Measurements from ENCODE around the gene MTMR4. TPM values are rescaled to one million over a fixed set of nuclear protein-coding genes. Genes with fewer than 3 reads are reported as not detected.

The MTMR4 gene
- total RNA-seq, 2 experiments from 2014 or later: 47.7 to 48.6 TPM

DNA sequence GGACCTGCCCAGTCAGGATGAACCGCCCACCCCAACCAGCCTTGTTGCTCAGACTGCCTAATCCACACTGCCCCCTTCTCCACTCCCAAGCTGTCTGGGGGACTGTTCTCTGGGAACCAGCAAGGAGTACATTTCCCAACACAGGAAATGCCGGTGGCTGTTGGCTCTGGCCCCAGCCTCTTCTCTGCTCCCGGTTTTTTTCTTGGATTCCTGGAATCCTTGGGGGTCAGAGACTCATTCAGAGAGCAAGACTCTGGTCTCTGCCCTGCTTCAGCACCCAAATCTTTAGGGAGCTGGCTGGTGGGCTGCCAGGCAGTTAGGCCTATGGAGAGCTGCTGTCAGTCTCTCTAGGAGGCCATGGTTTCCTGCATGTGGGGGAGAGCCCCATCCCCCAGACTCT, 10.8 kb upstream of the MTMR4 start:
- Mint-ChIP-seq H3K27ac (no peak overlapping the region), H3K4me3 (no peak overlapping the region), H3K4me1 (ENCODE audit: low read depth) (peaks cover 16% of the 10 kb centered on the region), H3K9me3 (ENCODE audit: insufficient read depth) (no peaks in the 10 kb centered on the region), H3K36me3 (ENCODE audit: low read depth) (no peaks in the 10 kb centered on the region), H3K27me3 (ENCODE audit: low read depth) (peaks cover 16% of the 10 kb centered on the region)
- no peak for ATAC-seq
- ChIA-PET POLR2A (interaction anchor here (6.7 kb wide), 1 partner anchor 106 kb away, joined by 46 read pairs; no protein-coding TSS in a partner anchor), CTCF (no interaction called here)
- DNase-seq: no peak

- ATAC-seq: no peak
- no peak for DNase-seq
- Mint-ChIP-seq H3K4me3 (no peak overlapping the region), H3K27ac (no peak overlapping the region), H3K36me3 (ENCODE audit: low read depth) (peaks cover 2% of the 10 kb centered on the region), H3K4me1 (ENCODE audit: low read depth) (peaks cover 25% of the 10 kb centered on the region), H3K9me3 (ENCODE audit: insufficient read depth) (no peaks in the 10 kb centered on the region), H3K27me3 (ENCODE audit: low read depth) (peaks cover 2% of the 10 kb centered on the region)
- POLR2A ChIA-PET: interaction anchor here (0.8 kb wide), 2 partner anchors 109 to 111 kb away, joined by 3 to 5 read pairs; no protein-coding TSS in a partner anchor
- CTCF ChIA-PET: interaction anchor here (1.2 kb wide), 1 partner anchor 484 kb away, joined by 4 read pairs; no protein-coding TSS in a partner anchor
Observed at GRCh38 chr17:58521680-58522079, 7.2 kb upstream of the MTMR4 start.

DNA sequence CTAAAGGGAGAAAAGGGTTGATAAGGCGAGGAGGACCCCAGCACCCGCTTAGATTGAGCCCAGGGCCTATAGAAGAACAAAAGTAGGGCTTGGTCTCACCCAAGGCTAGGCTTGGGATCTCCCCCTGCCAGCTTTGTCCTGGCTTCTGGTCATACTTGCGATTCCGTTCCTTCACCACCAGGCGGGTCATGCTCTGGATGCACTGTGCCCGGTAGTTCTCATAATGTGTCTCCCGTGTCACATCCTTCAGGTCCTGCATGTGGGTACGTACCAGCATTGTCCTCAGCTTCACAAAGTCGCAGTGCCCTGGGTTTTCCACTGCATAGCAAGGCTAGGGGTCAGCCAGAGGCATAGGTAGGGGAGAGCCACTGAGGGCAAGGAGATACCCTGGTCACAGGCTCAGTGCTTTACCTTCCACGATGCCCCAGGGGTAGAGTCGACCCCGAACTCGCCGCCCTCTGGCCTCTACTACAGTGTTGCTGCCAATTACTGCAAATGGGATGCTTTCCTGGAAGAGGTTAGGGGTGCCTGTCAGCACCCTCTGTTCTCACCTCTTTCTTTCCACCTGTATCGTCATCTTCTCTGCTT, 6.5 kb upstream of the MTMR4 start:
- Mint-ChIP-seq H3K9me3 (ENCODE audit: insufficient read depth) (no peaks in the 10 kb centered on the region), H3K27ac (no peak overlapping the region), H3K4me3 (no peak overlapping the region), H3K4me1 (ENCODE audit: low read depth) (peaks cover 29% of the 10 kb centered on the region), H3K27me3 (ENCODE audit: low read depth) (peaks cover 2% of the 10 kb centered on the region), H3K36me3 (ENCODE audit: low read depth) (peaks cover 2% of the 10 kb centered on the region)
- ATAC-seq (no peak), DNase-seq (peak; percentile 35)
- ChIA-PET CTCF (interaction anchor here (0.9 to 1.2 kb wide), 3 partner anchors 67 to 485 kb away, joined by 4 to 7 read pairs (median 5); no protein-coding TSS in a partner anchor), POLR2A (interaction anchor here (1.4 kb wide), 1 partner anchor 111 kb away, joined by 14 read pairs; no protein-coding TSS in a partner anchor)

DNA sequence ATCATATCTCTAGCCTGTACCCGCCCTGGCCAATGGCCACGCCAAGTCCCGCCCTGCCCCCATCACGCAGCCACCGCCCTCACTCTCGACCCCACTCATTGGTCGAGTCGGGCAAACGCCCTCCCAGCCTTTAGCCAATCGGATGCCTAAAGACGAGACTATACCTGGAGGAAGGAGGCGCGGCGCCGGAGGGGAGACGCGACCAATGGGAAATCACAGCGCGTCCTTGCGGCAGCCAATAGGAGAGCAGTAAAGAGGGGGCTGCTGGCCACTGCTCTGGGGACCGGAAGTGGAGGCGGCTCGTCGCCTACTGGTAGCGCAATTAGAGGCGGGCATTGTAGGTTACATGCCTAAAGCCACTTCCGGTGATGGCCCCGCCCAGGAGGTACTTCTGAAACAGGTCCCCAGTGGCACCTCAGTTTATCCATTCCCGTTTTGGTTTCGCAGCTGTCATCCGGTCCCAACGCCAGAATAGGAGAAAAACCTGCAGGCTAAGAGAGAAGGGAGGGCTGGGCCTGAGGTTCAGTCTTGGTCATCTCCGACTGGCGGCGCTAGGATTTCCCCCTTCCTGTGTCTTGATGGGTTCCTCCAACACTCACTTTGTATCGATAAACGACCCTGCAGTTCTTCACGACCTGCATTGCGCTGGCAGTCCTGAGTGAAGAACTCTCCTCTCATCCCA, 3.6 kb upstream of the MTMR4 start:
- POLR2A ChIA-PET: interaction anchor here (0.7 to 2.8 kb wide), 7 partner anchors 9 to 490 kb away, joined by 3 to 64 read pairs (median 3); partner anchors contain the start of genes RAD51C and TEX14

DNA sequence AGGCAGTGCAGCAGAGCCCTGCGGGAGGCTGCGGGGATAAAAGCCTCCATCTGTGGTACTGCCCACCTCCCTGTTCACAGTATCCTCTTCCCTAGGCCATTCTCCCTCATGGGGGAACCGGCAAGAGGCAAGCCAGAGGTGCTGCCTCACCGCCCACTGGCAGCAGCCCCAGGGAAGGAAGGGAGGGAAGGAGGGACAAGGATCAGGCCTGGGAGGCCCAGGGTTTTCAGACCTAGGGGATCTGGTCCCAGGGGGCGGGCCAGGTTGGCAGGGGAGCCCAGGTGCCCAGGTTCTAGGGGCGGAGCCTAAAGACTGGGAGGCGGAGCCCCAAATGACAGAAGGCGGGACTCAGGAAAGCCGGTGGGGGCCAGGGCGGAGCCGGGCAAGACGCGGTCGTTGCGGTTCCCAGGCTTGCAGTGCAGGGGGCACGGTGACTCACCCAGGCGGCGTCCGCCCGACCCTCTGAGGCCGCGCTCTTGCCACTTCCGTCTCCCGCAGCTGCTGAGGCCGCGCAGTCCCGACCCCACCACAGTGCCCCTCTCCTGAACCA, 3.0 kb upstream of the MTMR4 start:
- peak overlapping the region; percentile 89 for H3K4me3 Mint-ChIP-seq
- H3K36me3 Mint-ChIP-seq (ENCODE audit: low read depth): peaks cover 7% of the 10 kb centered on the region
- POLR2A ChIA-PET: interaction anchor here (0.7 to 2.8 kb wide), 4 partner anchors 114 to 350 kb away, joined by 3 to 64 read pairs (median 4); partner anchors contain the start of genes RAD51C and TEX14
- H3K4me1 Mint-ChIP-seq (ENCODE audit: low read depth): peaks cover 55% of the 10 kb centered on the region
- no peaks in the 10 kb centered on the region for H3K9me3 Mint-ChIP-seq (ENCODE audit: insufficient read depth)
- no peaks in the 10 kb centered on the region for H3K27me3 Mint-ChIP-seq (ENCODE audit: low read depth)
- DNase-seq (no peak), ATAC-seq (no peak)
- CTCF ChIA-PET: interaction anchor here (1.4 to 2.9 kb wide), 6 partner anchors 10 to 486 kb away, joined by 3 to 31 read pairs (median 8); partner anchors contain the start of genes HSF5, RAD51C and TEX14
- peak overlapping the region; percentile 97 for H3K27ac Mint-ChIP-seq

More for the DNA sequence above, 3.6 kb upstream of the MTMR4 start:
- peak overlapping the region; percentile 97 for H3K27ac Mint-ChIP-seq
- H3K4me3 Mint-ChIP-seq: peak overlapping the region; percentile 89
- H3K9me3 Mint-ChIP-seq (ENCODE audit: insufficient read depth): no peaks in the 10 kb centered on the region
- ATAC-seq (peak; percentile 86), DNase-seq (peak; percentile 100)
- CTCF ChIA-PET: interaction anchor here (0.9 to 2.9 kb wide), 14 partner anchors 10 to 667 kb away, joined by 3 to 31 read pairs (median 6); partner anchors contain the start of genes HSF5, RAD51C, RNF43 and TEX14
- H3K4me1 Mint-ChIP-seq (ENCODE audit: low read depth): peaks cover 50% of the 10 kb centered on the region
- peaks cover 4% of the 10 kb centered on the region for H3K36me3 Mint-ChIP-seq (ENCODE audit: low read depth)
- H3K27me3 Mint-ChIP-seq (ENCODE audit: low read depth): no peaks in the 10 kb centered on the region

DNA sequence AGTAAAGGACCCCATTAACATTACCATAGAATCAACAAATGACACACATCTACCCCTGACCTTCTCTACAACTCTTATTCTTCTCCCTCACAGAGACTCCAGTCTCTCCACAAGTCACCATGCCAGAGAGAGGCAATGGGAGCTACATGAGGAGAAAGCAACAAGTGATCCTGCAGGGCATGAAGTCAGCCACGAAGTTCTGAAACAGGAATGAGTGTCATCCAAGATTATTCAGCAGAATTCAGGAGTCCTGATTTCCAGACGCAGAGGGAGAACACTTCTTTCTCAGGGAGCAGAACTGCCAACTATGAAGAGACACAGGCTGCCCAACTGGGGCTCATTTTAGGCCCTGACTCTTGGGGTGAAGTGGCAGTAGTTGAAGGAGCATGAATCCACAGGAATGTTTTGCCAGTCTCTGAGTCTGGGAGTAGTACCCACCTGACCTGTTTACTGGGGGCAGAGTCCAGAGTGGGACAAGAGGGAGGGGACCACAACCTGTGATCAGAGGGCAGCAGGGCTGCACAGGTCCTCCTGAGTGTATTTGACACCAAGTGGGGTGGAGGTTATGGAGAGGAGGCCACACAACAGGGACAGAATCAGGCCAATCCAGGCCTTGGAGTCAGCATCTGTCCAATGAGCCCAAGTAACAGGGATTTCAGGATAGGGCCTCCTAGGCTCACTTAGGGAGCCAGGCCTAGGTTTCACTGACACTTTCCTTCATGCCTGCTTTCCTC, 2.4 kb upstream of the MTMR4 start:
- no peaks in the 10 kb centered on the region for H3K27me3 Mint-ChIP-seq (ENCODE audit: low read depth)
- CTCF ChIA-PET: interaction anchor here (2.5 to 2.9 kb wide), 3 partner anchors 18 to 487 kb away, joined by 8 to 31 read pairs (median 14); partner anchors contain the start of gene HSF5
- H3K4me1 Mint-ChIP-seq (ENCODE audit: low read depth): peaks cover 59% of the 10 kb centered on the region
- H3K9me3 Mint-ChIP-seq (ENCODE audit: insufficient read depth): no peaks in the 10 kb centered on the region
- H3K27ac Mint-ChIP-seq: peak overlapping the region; percentile 97
- POLR2A ChIA-PET: interaction anchor here (0.6 to 5.6 kb wide), 5 partner anchors 115 to 186 kb away, joined by 3 to 64 read pairs (median 9); partner anchors contain the start of gene SUPT4H1
- ATAC-seq (no peak), DNase-seq (peak; percentile 27)
- peak overlapping the region; percentile 89 for H3K4me3 Mint-ChIP-seq
- peaks cover 10% of the 10 kb centered on the region for H3K36me3 Mint-ChIP-seq (ENCODE audit: low read depth)

DNA sequence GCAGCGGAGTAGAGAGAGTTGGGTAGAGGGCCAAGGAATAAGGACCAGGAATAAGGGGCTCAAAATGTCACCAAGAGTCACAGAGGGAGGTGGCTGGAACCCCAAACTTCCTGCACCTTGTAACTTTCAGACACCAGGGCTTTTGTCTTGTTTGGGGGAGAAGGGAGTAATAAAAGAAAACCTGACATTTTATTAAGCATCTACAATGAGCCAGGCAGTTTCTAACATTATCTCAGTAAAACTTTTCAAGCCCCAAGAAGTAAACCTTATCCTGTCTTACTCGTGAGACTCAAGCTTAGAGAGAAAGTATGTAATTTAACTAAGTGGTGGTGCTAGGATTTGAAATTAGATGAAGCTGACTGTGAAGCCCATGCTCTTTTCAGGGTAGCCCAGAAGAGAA, 848 bp upstream of the MTMR4 start:
- Mint-ChIP-seq H3K9me3 (ENCODE audit: insufficient read depth) (no peaks in the 10 kb centered on the region), H3K4me3 (peak overlapping the region; percentile 74), H3K27ac (peak overlapping the region; percentile 72), H3K36me3 (ENCODE audit: low read depth) (peaks cover 22% of the 10 kb centered on the region), H3K27me3 (ENCODE audit: low read depth) (no peaks in the 10 kb centered on the region), H3K4me1 (ENCODE audit: low read depth) (peaks cover 67% of the 10 kb centered on the region)
- ATAC-seq (no peak), DNase-seq (no peak)
- POLR2A ChIA-PET: interaction anchor here (0.7 to 5.6 kb wide), 6 partner anchors 17 to 178 kb away, joined by 3 to 51 read pairs (median 4); partner anchors contain the start of gene SUPT4H1
- CTCF ChIA-PET: interaction anchor here (0.6 to 2.5 kb wide), 5 partner anchors 10 to 490 kb away, joined by 3 to 11 read pairs (median 4); partner anchors contain the start of gene HSF5

DNA sequence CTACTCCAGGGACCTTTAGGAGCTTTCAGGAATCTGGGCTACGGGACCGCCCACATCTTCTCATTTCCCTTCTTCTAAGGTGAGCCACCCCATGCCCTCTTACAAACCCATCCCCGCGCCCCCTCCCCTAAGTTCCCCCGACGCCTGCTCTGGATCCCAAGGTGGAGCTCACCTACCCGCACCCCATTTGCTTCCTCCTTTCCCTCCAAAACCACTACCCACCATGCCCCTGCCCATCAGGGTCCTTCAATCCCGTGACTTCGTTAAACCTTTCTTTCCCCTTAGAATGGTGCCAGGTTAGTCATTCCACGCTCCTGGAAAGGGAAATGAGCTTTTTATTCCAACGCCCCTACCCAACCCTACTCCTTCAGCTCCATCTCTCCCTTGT, 326 bp upstream of the MTMR4 start:
- no peaks in the 10 kb centered on the region for H3K9me3 Mint-ChIP-seq (ENCODE audit: insufficient read depth)
- POLR2A ChIA-PET: interaction anchor here (0.7 to 5.6 kb wide), 6 partner anchors 12 to 1104 kb away, joined by 3 to 51 read pairs (median 4); partner anchors contain the start of gene SUPT4H1
- no peaks in the 10 kb centered on the region for H3K27me3 Mint-ChIP-seq (ENCODE audit: low read depth)
- H3K4me3 Mint-ChIP-seq: peak overlapping the region; percentile 74
- CTCF ChIA-PET: interaction anchor here (0.6 to 2.5 kb wide), 4 partner anchors 9 to 198 kb away, joined by 3 to 11 read pairs (median 6); partner anchors contain the start of gene HSF5
- no peak for DNase-seq
- H3K4me1 Mint-ChIP-seq (ENCODE audit: low read depth): peaks cover 68% of the 10 kb centered on the region
- H3K27ac Mint-ChIP-seq: peak overlapping the region; percentile 72
- peaks cover 27% of the 10 kb centered on the region for H3K36me3 Mint-ChIP-seq (ENCODE audit: low read depth)
- ATAC-seq: no peak

- peaks cover 66% of the 10 kb centered on the region for H3K4me1 Mint-ChIP-seq (ENCODE audit: low read depth)
- no peaks in the 10 kb centered on the region for H3K27me3 Mint-ChIP-seq (ENCODE audit: low read depth)
- H3K27ac Mint-ChIP-seq: peak overlapping the region; percentile 80
- peaks cover 36% of the 10 kb centered on the region for H3K36me3 Mint-ChIP-seq (ENCODE audit: low read depth)
- ChIA-PET POLR2A (interaction anchor here (1.1 to 5.6 kb wide), 2 partner anchors 9 to 118 kb away, joined by 3 to 51 read pairs; no protein-coding TSS in a partner anchor), CTCF (interaction anchor here (0.7 to 1.3 kb wide), 6 partner anchors 14 to 265 kb away, joined by 3 to 4 read pairs (median 3); no protein-coding TSS in a partner anchor)
- peak overlapping the region; percentile 86 for H3K4me3 Mint-ChIP-seq
- no peak for DNase-seq
- ATAC-seq: no peak
- H3K9me3 Mint-ChIP-seq (ENCODE audit: insufficient read depth): no peaks in the 10 kb centered on the region
Observed at GRCh38 chr17:58513267-58513964, 1.0 kb downstream of the MTMR4 start.

DNA sequence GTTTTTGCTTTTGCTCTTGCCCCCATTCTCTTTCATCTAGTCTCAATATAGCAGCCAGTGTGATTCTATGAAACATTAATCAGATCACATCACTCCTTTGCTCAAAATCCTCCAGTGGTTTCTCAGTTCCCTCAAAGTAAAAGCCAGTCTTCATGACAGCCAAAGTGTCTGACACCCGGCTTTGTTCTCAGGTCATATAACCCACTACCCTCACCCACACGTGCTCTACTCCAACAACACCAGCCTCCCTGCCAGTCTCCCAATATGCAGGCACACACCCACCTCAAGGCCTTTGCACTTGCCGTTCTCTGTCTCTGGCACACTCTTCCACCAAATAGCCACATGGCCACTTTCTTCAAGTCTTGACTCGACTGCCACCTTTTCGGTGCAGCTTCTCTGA, 4.4 kb downstream of the MTMR4 start:
- Mint-ChIP-seq H3K27ac (peak overlapping the region; percentile 2), H3K4me3 (no peak overlapping the region), H3K4me1 (ENCODE audit: low read depth) (peaks cover 44% of the 10 kb centered on the region), H3K36me3 (ENCODE audit: low read depth) (peaks cover 52% of the 10 kb centered on the region), H3K9me3 (ENCODE audit: insufficient read depth) (no peaks in the 10 kb centered on the region), H3K27me3 (ENCODE audit: low read depth) (no peaks in the 10 kb centered on the region)
- no peak for DNase-seq
- POLR2A ChIA-PET: interaction anchor here (1.1 to 1.6 kb wide), 2 partner anchors 12 to 121 kb away, joined by 3 to 4 read pairs; no protein-coding TSS in a partner anchor
- ATAC-seq: no peak
- CTCF ChIA-PET: no interaction called here
